Natural killer cell (primary cell): ENCODE data around the gene FYN. TPM values are rescaled to one million over a fixed set of nuclear protein-coding genes. Genes with fewer than 3 reads are reported as not detected.

Experiments
- ATAC-seq, 3 donors: fragments of 150-1000 bp in 2 of 3; fragments of 200-7000 bp in 1 of 3; cut with Tn5 transposase; 1 replicate in 1 of 3; 2 replicates in 2 of 3; pipeline ENCODE4 v1.10.0; 2021; ENCODE audit warnings: mild to moderate bottlenecking in 2 of 3, moderate library complexity in 2 of 3
- DNase-seq, 2 donors: peaks; one replicate each; pipeline versions ENCODE4 v3.0.0 to v3.0.0-alpha.2; 2013 to 2021; ENCODE audit warnings: mixed read lengths in 1 of 2
- H3K27ac ChIP-seq: one replicate; pipeline ENCODE4 v1.5.1; 2013; ENCODE audit warnings: mild to moderate bottlenecking, low read length
- H3K27me3 ChIP-seq: one replicate; pipeline ENCODE4 v1.6.1; 2013; ENCODE audit warnings: low read length; ENCODE audit not compliant: control insufficient read depth, insufficient read depth
- H3K36me3 ChIP-seq: one replicate; pipeline ENCODE4 v1.6.1; 2013; ENCODE audit warnings: low read length; ENCODE audit not compliant: control insufficient read depth, insufficient read depth
- H3K4me1 ChIP-seq: one replicate; pipeline ENCODE4 v1.6.1; 2013; ENCODE audit warnings: low read length; ENCODE audit not compliant: control insufficient read depth, insufficient read depth
- H3K4me3 ChIP-seq: one replicate; pipeline ENCODE4 v1.5.1; 2013; ENCODE audit warnings: low read length
- H3K9me3 ChIP-seq: one replicate; pipeline ENCODE4 v1.6.1; 2013; ENCODE audit warnings: low read length; ENCODE audit not compliant: control insufficient read depth, insufficient read depth
- H3K27ac Mint-ChIP-seq, 2 donors: one replicate each; pipeline ENCODE4 v1.8.0; 2022; ENCODE audit warnings: mild to moderate bottlenecking in 2 of 2, mixed read lengths in 2 of 2, moderate library complexity in 1 of 2
- H3K27me3 Mint-ChIP-seq, 2 donors: one replicate each; pipeline ENCODE4 v1.8.0; 2022; ENCODE audit warnings: low read depth in 2 of 2, mixed read lengths in 2 of 2
- H3K36me3 Mint-ChIP-seq: one replicate; pipeline ENCODE4 v1.8.0; 2022; ENCODE audit warnings: mixed read lengths
- H3K4me1 Mint-ChIP-seq, 2 donors: one replicate each; pipeline ENCODE4 v1.8.0; 2022; ENCODE audit warnings: mixed read lengths in 2 of 2
- H3K4me3 Mint-ChIP-seq: one replicate; pipeline ENCODE4 v1.8.0; 2022; ENCODE audit warnings: mild to moderate bottlenecking, moderate library complexity, mixed read lengths
- H3K9me3 Mint-ChIP-seq, 2 donors: one replicate each; pipeline ENCODE4 v1.8.0; 2022; ENCODE audit warnings: mixed read lengths in 2 of 2
- WGBS: methylation state at CpG from one replicate; pipeline ENCODE4 v1.1.7; 2013; ENCODE audit warnings: missing lambda C conversion rate; ENCODE audit not compliant: insufficient coverage; 5-methylcytosine and 5-hydroxymethylcytosine counted together
- intact Hi-C: fragments of 100-400 bp; cut with micrococcal nuclease; formaldehyde crosslinking; loops from one replicate; pipeline ENCODE4 v1.14.2; 2022
- total RNA-seq, 4 donors: library from RNA; stranded (reverse); fragments of 120-200 nt in 1 of 4; gene quantifications; one replicate each; pipeline versions ENCODE4 v1.2.3 to v1.2.4, GENCODE V29; 2013 to 2022
- TF ChIP-seq, protein P1 (sequence below): fragments of 200-600 bp; IDR thresholded peaks from one replicate; pipeline ENCODE4 v1.8.0; 2022; ENCODE audit warnings: antibody characterized with exemption

The FYN gene
- total RNA-seq, 3 donors from 2014 or later (not counting 1 experiment from before 2014, with no cell fraction given), result 616 to 757 (median 713) TPM

DNA sequence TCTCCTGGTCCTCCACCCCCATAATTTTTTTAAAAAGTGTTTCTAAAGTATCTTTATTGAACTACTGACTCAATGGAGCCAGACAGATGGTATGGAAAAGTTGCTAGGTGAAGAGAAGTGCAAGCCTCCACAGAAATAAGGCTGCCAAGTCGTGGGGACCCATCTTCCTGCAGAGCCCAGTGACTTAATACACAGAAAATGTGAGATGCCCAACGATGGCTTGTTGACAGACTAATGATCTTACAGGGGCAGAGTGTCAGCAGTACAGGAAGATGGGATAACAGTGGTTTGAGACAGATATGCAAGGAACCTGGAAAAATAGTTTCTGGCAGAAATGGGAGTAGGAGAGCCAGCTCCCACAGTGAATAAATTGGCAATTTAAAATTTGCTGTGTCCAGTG, 43.3 kb downstream of the FYN start:
- no peak overlapping the region for H3K27ac ChIP-seq
- peaks cover 13% of the 10 kb centered on the region for H3K36me3 ChIP-seq
- DNase-seq (no peak), ATAC-seq (no peak)
- no peak overlapping the region for H3K4me3 Mint-ChIP-seq
- no peaks in the 10 kb centered on the region for H3K27me3 ChIP-seq
- no peaks in the 10 kb centered on the region for H3K27me3 Mint-ChIP-seq
- no peaks in the 10 kb centered on the region for H3K9me3 Mint-ChIP-seq
- H3K4me3 ChIP-seq, result no peak overlapping the region
- no peaks in the 10 kb centered on the region for H3K36me3 Mint-ChIP-seq
- peaks cover 82 to 94% of the 10 kb centered on the region in 2 donors for H3K4me1 Mint-ChIP-seq
- TF ChIP-seq, protein P1, sequence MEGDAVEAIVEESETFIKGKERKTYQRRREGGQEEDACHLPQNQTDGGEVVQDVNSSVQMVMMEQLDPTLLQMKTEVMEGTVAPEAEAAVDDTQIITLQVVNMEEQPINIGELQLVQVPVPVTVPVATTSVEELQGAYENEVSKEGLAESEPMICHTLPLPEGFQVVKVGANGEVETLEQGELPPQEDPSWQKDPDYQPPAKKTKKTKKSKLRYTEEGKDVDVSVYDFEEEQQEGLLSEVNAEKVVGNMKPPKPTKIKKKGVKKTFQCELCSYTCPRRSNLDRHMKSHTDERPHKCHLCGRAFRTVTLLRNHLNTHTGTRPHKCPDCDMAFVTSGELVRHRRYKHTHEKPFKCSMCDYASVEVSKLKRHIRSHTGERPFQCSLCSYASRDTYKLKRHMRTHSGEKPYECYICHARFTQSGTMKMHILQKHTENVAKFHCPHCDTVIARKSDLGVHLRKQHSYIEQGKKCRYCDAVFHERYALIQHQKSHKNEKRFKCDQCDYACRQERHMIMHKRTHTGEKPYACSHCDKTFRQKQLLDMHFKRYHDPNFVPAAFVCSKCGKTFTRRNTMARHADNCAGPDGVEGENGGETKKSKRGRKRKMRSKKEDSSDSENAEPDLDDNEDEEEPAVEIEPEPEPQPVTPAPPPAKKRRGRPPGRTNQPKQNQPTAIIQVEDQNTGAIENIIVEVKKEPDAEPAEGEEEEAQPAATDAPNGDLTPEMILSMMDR, result no peak
- no peaks in the 10 kb centered on the region for H3K9me3 ChIP-seq
- intact Hi-C loops, result loop anchor here (10.0 kb wide), 1 partner anchor 165 kb away; no protein-coding TSS in a partner anchor
- peak overlapping the region in 1 of 2 donors; percentile 65 for H3K27ac Mint-ChIP-seq
- H3K4me1 ChIP-seq, result peaks cover 27% of the 10 kb centered on the region
- WGBS, result 41% methylated on average over 2 of the region's 2 CpGs

DNA sequence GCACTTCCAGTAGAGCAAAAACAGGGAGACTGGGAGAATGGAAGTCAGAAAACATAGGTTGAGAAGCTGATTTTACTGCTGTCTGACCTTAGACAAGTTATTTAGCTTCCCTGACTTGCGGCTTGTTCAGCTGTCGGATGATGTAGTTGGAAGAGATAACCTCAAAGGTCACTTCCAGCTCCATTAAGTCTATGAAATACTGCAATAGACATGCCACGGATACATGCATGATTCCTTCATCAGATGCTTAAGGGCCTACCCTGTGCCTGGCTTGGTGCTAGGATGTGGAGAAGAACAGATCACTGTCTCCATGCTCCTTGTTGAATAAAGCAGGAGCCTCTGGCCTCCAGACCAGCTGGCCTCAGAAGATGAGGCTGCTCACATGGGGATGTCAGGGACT, 43.7 kb downstream of the FYN start:
- H3K36me3 ChIP-seq, result peaks cover 13% of the 10 kb centered on the region
- Mint-ChIP-seq H3K27me3 (no peaks in the 10 kb centered on the region), H3K36me3 (no peaks in the 10 kb centered on the region), H3K27ac (peak overlapping the region in 1 of 2 donors; percentile 65), H3K9me3 (no peaks in the 10 kb centered on the region), H3K4me3 (no peak overlapping the region), H3K4me1 (peaks cover 80 to 94% of the 10 kb centered on the region in 2 donors)
- no peaks in the 10 kb centered on the region for H3K27me3 ChIP-seq
- peaks cover 28% of the 10 kb centered on the region for H3K4me1 ChIP-seq
- no peaks in the 10 kb centered on the region for H3K9me3 ChIP-seq
- WGBS, result 97% methylated on average over 3 of the region's 3 CpGs
- TF ChIP-seq, protein P1, result no peak
- H3K4me3 ChIP-seq, result no peak overlapping the region
- DNase-seq (no peak), ATAC-seq (no peak)
- intact Hi-C loops, result no loop called here
- no peak overlapping the region for H3K27ac ChIP-seq

DNA sequence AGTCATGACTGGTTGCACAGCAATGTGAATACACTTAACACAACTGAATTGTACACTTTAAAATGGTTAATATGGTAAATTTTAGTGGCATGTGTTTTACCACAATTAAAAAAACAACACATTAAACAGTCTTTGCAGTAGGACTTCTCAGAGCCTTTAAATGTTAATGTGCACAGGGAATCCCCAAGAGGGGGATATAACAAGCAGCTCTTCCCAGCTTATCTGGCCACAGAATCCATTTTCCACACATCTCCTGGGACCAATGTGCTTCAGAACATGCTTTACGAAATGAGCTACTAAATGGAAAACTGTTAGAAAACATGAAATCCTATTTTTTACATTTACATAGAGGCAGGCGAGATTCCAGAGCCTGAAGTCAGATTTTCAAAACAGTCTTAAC, 44.4 kb downstream of the FYN start:
- Mint-ChIP-seq H3K4me3 (no peak overlapping the region), H3K27ac (peak overlapping the region in 1 of 2 donors; percentile 65), H3K27me3 (no peaks in the 10 kb centered on the region), H3K9me3 (no peaks in the 10 kb centered on the region), H3K4me1 (peaks cover 80 to 94% of the 10 kb centered on the region in 2 donors), H3K36me3 (no peaks in the 10 kb centered on the region)
- DNase-seq (no peak), ATAC-seq (no peak)
- H3K27me3 ChIP-seq, result no peaks in the 10 kb centered on the region
- H3K27ac ChIP-seq, result no peak overlapping the region
- TF ChIP-seq, protein P1, result no peak
- peaks cover 21% of the 10 kb centered on the region for H3K4me1 ChIP-seq
- H3K4me3 ChIP-seq, result no peak overlapping the region
- H3K9me3 ChIP-seq, result no peaks in the 10 kb centered on the region
- intact Hi-C loops, result no loop called here
- WGBS, result 94% methylated on average over 2 of the region's 2 CpGs
- peaks cover 13% of the 10 kb centered on the region for H3K36me3 ChIP-seq
